Muscle layer of colon (tissue), 2 donors: ENCODE data around the gene SORT1.
A peak's percentile ranks its signal among the peaks of the same experiment; 100 is the strongest.

Experiments
- H3K27ac ChIP-seq: one replicate; pipeline ENCODE4 v1.7.0; 2013; ENCODE audit warnings: low read depth, mild to moderate bottlenecking, low read length, moderate library complexity
- H3K27me3 ChIP-seq, 2 donors: one replicate each; pipeline ENCODE4 v1.7.0; 2013; ENCODE audit warnings: low read length in 2 of 2, mild to moderate bottlenecking in 2 of 2; ENCODE audit not compliant: insufficient read depth in 2 of 2, control insufficient read depth in 1 of 2
- H3K36me3 ChIP-seq: one replicate; pipeline ENCODE4 v1.7.0; 2013; ENCODE audit warnings: mild to moderate bottlenecking, low read length; ENCODE audit not compliant: insufficient read depth
- H3K4me1 ChIP-seq: one replicate; pipeline ENCODE4 v1.7.0; 2013; ENCODE audit warnings: mild to moderate bottlenecking, low read length; ENCODE audit not compliant: insufficient read depth
- H3K4me3 ChIP-seq, 2 donors: one replicate each; pipeline ENCODE4 v1.7.0; 2013; ENCODE audit warnings: low read length in 2 of 2, low read depth in 1 of 2, mild to moderate bottlenecking in 1 of 2, moderate library complexity in 1 of 2
- H3K9ac ChIP-seq: one replicate; pipeline ENCODE4 v1.7.0; 2013; ENCODE audit warnings: low read length
- H3K9me3 ChIP-seq: one replicate; pipeline ENCODE4 v1.7.0; 2013; ENCODE audit warnings: mild to moderate bottlenecking, low read length
- donor health status: abdominal sarcoma.
- donor health status: Adenocarcinoma of cecum.

The SORT1 gene

DNA sequence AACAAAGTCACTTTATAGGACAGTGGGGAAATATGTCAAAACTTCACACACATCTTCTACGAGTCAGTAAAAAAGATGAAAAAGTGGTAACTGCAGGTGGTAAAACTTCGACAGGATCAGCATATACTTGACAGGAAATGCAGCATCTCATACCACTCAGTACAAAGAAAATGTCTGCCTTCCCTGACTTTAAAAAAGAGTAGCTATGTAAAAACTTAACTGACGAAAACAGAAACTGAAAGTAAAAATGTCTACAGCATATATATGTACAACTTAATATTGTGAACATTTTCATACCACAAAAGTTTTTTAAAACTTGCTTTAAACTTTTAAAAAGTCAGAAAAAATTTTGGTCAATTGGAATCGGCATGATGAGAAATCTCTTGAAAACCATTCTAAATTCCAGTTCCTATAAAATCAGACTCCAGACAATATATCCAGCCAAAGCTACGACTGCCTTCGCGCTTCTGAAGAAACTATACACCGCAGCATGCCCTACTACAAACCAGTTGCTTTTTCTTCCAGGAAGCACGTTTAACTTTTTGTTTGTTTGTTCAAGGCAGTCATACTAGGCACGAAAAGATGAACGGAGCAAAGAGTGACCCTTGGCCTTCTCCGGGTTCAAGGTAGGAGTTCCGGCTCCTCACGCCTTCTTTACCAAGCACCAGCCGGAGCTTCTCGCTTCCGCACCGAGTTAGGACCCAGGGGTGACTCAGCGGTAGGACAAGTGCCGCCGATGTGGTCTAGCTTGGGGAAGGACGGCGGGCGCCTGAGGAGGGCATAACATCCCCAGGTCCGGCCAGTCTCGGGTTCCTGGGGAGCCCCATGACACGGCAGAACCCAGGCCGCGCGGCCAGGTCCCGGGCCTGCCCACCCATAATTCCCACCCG lies 27.9 kb upstream of the SORT1 start:
- Histone ChIP-seq H3K4me1 (peaks cover 11% of the 10 kb centered on the region), H3K27me3 (no peaks in the 10 kb centered on the region), H3K36me3 (peaks cover 10% of the 10 kb centered on the region), H3K9me3 (no peaks in the 10 kb centered on the region), H3K4me3 (peak overlapping the region; percentile 79 to 96), H3K9ac (peak overlapping the region; percentile 82), H3K27ac (peak overlapping the region; percentile 54)

DNA sequence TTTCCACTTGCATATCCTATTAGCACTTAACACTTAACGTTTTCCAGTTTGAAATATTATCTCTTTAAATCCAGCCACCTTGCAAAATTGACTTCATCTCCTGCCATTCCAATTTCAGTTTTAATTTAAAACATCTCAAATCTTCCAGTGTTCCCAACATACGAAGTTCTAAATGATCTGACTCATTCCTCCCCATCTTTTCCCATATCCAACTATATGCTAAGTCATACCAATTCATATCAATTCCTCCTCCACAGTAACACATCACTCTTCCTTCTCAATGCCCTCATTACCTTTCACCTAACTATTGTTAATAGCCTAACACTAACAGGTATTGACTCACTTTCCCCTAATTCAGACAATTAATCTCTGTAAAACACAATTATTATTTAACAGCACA lies 25.8 kb upstream of the SORT1 start:
- no peak overlapping the region for H3K27ac ChIP-seq
- peaks cover 24% of the 10 kb centered on the region for H3K36me3 ChIP-seq
- peaks cover 11% of the 10 kb centered on the region for H3K4me1 ChIP-seq
- H3K9me3 ChIP-seq = no peaks in the 10 kb centered on the region
- no peak overlapping the region for H3K4me3 ChIP-seq
- no peaks in the 10 kb centered on the region for H3K27me3 ChIP-seq
- no peak overlapping the region for H3K9ac ChIP-seq

DNA sequence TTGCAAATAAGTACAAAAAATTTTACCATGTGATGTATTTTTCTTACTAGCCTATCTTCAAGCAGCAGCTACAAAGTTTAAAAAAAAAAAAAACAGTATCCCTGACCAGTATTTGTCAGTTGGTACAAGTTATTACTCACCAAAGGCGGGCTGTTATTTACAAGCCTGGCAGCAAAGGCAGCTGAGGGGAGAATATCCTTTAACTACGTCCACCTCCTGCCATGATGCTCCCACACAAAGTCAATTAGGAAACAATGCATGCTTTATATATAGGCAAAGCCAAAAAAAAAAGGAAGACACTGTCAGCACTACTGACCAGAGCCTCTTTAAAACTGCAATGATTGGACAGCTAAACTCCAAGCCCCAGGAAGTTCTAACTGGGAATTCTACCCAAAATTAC lies 14.8 kb upstream of the SORT1 start:
- Histone ChIP-seq H3K9me3 (no peaks in the 10 kb centered on the region), H3K4me1 (no peaks in the 10 kb centered on the region), H3K9ac (no peak overlapping the region), H3K27me3 (no peaks in the 10 kb centered on the region), H3K4me3 (no peak overlapping the region), H3K36me3 (peaks cover 68% of the 10 kb centered on the region), H3K27ac (no peak overlapping the region)

DNA sequence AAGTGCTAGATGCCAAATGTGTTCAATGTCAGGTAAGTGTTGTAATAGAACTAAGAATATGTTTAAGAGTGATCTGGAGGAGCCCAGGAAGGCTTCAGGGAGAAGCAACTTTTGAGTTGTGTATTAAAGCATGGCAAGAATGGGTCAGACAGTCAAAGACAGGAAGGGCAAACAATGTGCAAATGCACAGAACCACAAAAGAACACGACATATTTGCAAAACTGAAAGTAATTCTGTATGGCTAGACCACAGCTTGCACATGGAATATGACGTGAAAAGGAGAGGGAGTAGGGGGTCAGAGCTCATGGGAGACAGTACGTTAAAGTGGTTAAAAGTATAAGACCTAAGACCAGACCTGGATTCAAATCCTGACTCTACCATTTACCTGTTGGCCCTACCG lies 7.1 kb upstream of the SORT1 start:
- no peaks in the 10 kb centered on the region for H3K27me3 ChIP-seq
- H3K27ac ChIP-seq = no peak overlapping the region
- H3K9me3 ChIP-seq = no peaks in the 10 kb centered on the region
- H3K4me3 ChIP-seq = no peak overlapping the region
- no peaks in the 10 kb centered on the region for H3K4me1 ChIP-seq
- no peak overlapping the region for H3K9ac ChIP-seq
- peaks cover 44% of the 10 kb centered on the region for H3K36me3 ChIP-seq

DNA sequence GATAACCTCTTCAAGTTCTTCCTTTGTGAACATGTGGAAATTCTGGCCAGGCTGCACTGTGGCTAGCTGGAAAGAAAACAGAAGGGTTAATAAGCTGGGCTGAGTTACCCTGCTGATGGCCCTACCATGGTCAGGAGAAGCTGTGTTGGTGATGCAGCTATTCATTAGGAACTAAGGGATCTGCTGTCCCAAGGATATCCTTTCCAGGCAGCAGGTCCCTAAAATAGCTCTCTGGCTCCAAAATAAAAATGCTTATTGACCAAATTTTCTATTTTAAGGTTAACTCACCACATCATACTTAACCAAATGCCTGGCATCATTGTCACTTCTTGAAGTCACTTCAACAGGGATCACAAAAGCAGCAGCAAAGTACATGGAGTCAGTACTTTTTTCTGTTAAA lies 4.3 kb upstream of the SORT1 start:
- peaks cover 25% of the 10 kb centered on the region for H3K36me3 ChIP-seq

DNA sequence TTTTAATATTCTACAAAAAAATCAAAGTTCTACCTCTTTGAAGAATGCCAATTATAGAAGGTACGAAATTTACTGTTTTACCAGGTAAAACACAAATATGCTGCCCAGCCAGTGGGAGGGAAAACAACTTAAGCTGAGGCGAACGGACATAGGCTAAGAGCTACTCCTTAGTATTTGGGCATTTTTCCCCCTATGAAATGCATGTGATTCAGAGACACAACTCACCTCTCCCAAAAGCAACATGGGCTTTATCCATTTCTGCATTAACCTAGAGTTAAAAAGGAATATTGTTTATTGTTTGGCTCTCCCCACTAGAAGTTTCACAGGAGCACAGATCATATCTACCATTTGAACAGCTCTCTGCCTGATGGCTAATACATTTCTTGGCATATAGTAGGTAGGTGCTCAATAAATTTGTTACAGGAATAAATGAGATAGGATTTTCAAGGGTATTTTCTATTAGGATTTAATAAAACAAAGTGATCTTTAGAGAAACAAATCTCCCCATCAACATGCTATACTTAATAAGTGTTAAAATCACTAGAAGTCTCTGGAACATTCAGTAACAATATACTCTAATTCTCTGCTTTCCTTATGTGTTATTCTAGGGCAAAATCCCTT lies 2.4 kb upstream of the SORT1 start:
- H3K27ac ChIP-seq = no peak overlapping the region
- H3K36me3 ChIP-seq = peaks cover 18% of the 10 kb centered on the region
- H3K4me3 ChIP-seq = no peak overlapping the region
- H3K9ac ChIP-seq = no peak overlapping the region
- no peaks in the 10 kb centered on the region for H3K9me3 ChIP-seq
- no peaks in the 10 kb centered on the region for H3K27me3 ChIP-seq
- H3K4me1 ChIP-seq = peaks cover 23% of the 10 kb centered on the region

More for the DNA sequence above, 4.3 kb upstream of the SORT1 start:
- Histone ChIP-seq H3K27ac (no peak overlapping the region), H3K4me3 (no peak overlapping the region), H3K4me1 (peaks cover 7% of the 10 kb centered on the region), H3K9me3 (no peaks in the 10 kb centered on the region), H3K9ac (no peak overlapping the region), H3K27me3 (no peaks in the 10 kb centered on the region)

DNA sequence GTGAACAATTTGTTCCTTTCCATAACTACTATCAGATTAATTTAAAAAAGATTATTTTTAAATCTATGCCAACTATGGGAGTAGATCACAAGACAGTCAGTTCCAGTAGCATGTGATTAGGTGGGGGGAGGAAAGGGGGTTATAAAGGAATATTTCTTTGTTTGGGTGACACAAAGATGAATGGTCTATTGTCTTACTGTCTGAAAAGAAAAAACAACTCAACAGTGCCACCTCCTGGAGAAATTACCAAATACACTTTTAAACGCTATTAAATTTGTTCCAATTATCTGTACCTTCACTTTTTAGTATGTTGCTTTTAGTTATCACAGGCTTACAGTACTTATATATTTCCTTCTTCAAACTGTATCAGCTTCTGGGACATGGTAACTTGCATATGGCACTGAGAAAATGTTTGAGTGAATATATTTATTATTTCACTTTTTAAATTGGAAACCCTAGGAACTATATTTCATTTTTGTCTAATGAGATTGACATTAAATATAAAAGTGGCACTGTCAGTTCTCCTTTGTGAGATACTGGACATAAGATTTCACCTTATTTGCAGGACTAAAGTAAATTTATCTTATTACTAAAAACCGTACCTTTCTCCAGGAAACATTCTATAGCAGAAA lies 1.7 kb upstream of the SORT1 start:
- Histone ChIP-seq H3K27me3 (no peaks in the 10 kb centered on the region), H3K27ac (no peak overlapping the region), H3K9ac (no peak overlapping the region), H3K36me3 (peaks cover 13% of the 10 kb centered on the region), H3K4me3 (no peak overlapping the region), H3K4me1 (peaks cover 29% of the 10 kb centered on the region), H3K9me3 (no peaks in the 10 kb centered on the region)

DNA sequence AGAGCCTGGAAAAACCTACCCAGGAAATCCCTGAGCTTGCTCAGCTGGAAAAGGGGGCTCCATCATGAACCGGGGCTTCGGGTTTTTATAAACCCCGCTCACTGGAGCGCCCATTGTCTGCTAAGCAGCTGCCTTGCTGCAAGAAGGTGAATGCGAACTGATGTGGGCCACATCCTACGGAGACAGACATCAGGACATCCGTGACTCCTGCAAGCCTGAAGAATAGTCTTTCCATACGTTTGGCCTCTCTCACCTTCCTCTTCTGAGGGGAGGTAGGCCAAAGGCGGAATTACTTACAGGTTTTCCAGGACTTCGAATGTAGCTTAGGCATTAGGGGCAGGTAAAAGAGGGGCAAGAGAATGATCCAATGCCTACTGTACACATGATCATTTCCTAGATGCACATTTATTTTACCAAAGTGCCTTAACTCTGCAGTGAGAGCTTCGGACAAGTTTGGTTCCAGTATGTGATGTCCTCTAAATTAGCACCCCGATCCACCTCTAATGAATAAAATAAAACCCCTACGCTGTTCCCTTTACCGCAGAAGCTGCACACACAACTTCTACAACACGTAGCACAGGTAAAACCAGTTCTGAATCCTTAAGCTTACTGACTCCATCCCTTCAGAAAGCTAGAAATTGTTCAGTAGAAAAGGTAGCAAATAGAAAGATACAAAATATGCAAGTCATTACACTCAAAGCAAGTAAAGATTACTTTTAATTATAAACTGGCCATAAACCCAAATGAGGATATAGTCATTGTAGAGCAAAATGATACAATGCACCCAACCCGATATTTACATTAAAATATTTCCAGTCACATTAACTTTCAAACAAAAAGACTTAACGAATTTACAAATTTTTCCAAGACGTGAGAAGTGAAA lies 866 bp upstream of the SORT1 start:
- peak overlapping the region; percentile 53 for H3K9ac ChIP-seq
- H3K4me1 ChIP-seq = peaks cover 31% of the 10 kb centered on the region
- peak overlapping the region; percentile 78 for H3K27ac ChIP-seq
- peaks cover 13% of the 10 kb centered on the region for H3K36me3 ChIP-seq
- no peaks in the 10 kb centered on the region for H3K9me3 ChIP-seq
- peak overlapping the region; percentile 71 to 81 for H3K4me3 ChIP-seq
- no peaks in the 10 kb centered on the region for H3K27me3 ChIP-seq

DNA sequence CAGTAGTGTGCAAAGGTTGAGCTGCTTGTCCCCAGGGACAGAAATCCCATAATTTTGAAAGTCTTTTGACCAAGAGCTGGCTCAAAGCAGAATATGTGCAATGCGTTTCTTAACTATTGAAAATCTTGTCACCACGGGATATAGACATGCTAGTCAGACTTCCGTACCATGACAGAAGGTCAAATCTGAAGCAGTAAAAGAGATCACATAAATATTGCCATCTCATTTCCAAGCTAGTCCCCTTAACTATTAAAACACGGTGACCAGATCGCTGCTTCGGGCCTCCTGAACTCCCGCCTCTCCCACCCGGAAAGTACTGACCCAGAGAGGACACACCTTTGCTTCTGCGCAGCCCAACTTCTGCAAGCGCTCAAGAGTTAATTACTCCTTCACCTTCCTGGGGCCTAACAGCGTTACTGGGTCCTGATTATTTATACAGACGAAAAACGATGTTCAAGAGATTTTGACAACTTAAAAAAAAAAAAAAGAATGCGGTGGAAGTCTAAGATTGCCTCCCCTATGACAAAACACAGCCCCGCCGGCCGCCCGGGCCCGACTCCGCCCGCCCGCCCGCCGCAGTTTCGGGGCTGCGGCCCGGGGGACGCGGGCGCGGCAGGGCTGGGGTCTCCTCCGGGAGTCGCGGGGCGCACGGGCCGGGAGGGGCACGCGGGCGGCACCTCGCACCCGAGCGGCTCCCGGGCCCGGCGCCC lies 692 bp downstream of the SORT1 start:
- peaks cover 46% of the 10 kb centered on the region for H3K4me1 ChIP-seq
- H3K36me3 ChIP-seq = peaks cover 11% of the 10 kb centered on the region
- H3K4me3 ChIP-seq = peak overlapping the region; percentile 64 to 81
- H3K9me3 ChIP-seq = no peaks in the 10 kb centered on the region
- peak overlapping the region; percentile 28 for H3K9ac ChIP-seq
- H3K27me3 ChIP-seq = no peaks in the 10 kb centered on the region
- H3K27ac ChIP-seq = peak overlapping the region; percentile 78

DNA sequence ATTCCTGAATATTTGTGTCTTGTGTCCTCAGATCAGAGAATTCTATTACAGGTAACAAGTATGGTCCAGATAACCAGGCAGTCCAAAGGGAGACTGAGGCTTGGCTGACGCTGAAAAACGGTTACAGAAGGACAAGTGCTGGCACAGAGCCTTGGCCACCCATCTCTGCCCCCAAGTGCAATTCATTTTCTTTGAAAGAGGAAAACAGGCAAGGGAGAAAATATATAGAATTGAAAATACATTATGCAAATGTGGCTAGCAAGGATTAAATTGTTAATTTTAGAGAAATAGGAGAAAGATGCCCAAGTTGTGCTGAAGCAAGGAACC lies 1.2 kb downstream of the SORT1 start:
- peaks cover 7% of the 10 kb centered on the region for H3K36me3 ChIP-seq
- no peaks in the 10 kb centered on the region for H3K27me3 ChIP-seq
- H3K9me3 ChIP-seq = no peaks in the 10 kb centered on the region
- peak overlapping the region in 1 of 2 donors; percentile 64 for H3K4me3 ChIP-seq
- peak overlapping the region; percentile 78 for H3K27ac ChIP-seq
- peak overlapping the region; percentile 28 for H3K9ac ChIP-seq
- peaks cover 52% of the 10 kb centered on the region for H3K4me1 ChIP-seq
